ENCODE data around the gene KCTD14. TPM values are rescaled to one million over a fixed set of nuclear protein-coding genes. Genes with fewer than 3 reads are reported as not detected.

The KCTD14 gene
- total RNA-seq, 6 experiments from 2014 or later = 0.17 to 1.5 (median 0.64) TPM

DNA sequence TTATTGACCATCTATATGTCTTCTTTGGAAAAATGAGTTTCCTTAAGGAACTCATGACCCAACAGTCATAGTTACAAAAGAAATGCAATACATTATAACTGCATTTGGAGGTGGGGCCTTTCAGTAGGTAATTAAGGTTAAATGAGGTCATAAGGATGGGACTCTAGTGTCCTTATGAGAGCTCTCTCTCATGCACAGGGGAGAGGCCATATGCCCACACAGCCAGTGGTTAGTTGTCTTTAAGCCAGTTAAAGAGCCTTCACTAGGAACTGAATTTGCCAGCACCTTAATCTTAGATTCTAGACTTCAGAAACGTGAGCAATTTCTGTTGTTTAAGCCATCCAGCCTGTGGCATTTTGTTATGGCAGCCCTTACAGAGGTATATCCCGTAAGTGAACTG, 56.0 kb downstream of the KCTD14 start:
- TF ChIP-seq, protein P1, sequence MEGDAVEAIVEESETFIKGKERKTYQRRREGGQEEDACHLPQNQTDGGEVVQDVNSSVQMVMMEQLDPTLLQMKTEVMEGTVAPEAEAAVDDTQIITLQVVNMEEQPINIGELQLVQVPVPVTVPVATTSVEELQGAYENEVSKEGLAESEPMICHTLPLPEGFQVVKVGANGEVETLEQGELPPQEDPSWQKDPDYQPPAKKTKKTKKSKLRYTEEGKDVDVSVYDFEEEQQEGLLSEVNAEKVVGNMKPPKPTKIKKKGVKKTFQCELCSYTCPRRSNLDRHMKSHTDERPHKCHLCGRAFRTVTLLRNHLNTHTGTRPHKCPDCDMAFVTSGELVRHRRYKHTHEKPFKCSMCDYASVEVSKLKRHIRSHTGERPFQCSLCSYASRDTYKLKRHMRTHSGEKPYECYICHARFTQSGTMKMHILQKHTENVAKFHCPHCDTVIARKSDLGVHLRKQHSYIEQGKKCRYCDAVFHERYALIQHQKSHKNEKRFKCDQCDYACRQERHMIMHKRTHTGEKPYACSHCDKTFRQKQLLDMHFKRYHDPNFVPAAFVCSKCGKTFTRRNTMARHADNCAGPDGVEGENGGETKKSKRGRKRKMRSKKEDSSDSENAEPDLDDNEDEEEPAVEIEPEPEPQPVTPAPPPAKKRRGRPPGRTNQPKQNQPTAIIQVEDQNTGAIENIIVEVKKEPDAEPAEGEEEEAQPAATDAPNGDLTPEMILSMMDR (IDR thresholded peaks at IDR 0.05) = no peak
- Mint-ChIP-seq H3K27ac (no peak overlapping the region), H3K4me1 (ENCODE audit: low read depth) (no peaks in the 10 kb centered on the region), H3K36me3 (ENCODE audit: low read depth) (peaks cover 8% of the 10 kb centered on the region), H3K9me3 (no peaks in the 10 kb centered on the region), H3K27me3 (ENCODE audit: insufficient read depth) (no peaks in the 10 kb centered on the region), H3K4me3 (no peak overlapping the region)
- DNase-seq = no peak

DNA sequence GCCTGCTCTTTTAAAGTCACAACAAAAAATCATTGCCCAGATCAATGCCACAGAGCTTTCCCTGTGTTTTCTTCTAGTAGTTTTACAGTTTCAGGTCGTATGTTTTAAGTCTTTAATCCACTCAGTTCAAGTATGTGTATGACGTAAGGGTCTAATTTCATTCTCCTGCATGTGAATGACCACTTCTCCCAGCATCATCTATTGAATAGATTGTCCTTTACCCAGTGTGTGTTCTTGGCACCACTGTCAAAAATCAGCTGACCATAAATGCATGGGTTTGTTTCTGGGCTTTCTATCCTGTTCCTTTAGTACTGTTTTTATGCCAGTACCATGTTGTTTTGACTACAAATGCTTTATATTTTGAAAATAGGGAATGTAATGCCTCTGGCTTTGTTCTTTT, 56.7 kb downstream of the KCTD14 start:
- DNase-seq = no peak
- no peaks in the 10 kb centered on the region for H3K9me3 Mint-ChIP-seq
- H3K4me3 Mint-ChIP-seq = no peak overlapping the region
- no peak overlapping the region for H3K27ac Mint-ChIP-seq
- H3K36me3 Mint-ChIP-seq (ENCODE audit: low read depth) = peaks cover 8% of the 10 kb centered on the region
- no peaks in the 10 kb centered on the region for H3K27me3 Mint-ChIP-seq (ENCODE audit: insufficient read depth)
- TF ChIP-seq, protein P1 (IDR thresholded peaks at IDR 0.05) = no peak
- no peaks in the 10 kb centered on the region for H3K4me1 Mint-ChIP-seq (ENCODE audit: low read depth)

Other genes with a start within 250 kb of the KCTD14 start
- 10 to 100 TPM; 44.7 to 59.2 (median 55.3) TPM for gene RSF1, start 202.6 kb downstream of the KCTD14 start, total RNA-seq (2021; fragmentation: NEBNext Ultra II Directional; extraction: Animal tissue kit (Norgen Biotek cat#: 25700))
- gene AAMDC, start 202.1 kb downstream of the KCTD14 start, total RNA-seq (2021; fragmentation: NEBNext Ultra II Directional; extraction: Animal tissue kit (Norgen Biotek cat#: 25700)) = 10 to 100 TPM; 33.3 to 48.5 (median 39.5) TPM
- gene INTS4, start 28.6 kb downstream of the KCTD14 start, total RNA-seq (2021; fragmentation: NEBNext Ultra II Directional; extraction: Animal tissue kit (Norgen Biotek cat#: 25700)) = 10 to 100 TPM; 23.8 to 30.1 (median 28.3) TPM
- not detected for gene THRSP, start 40.6 kb upstream of the KCTD14 start, total RNA-seq (2021; fragmentation: NEBNext Ultra II Directional; extraction: Animal tissue kit (Norgen Biotek cat#: 25700))
- 100 to 1,000 TPM; 330 to 476 (median 410) TPM for gene NDUFC2, start 56.6 kb upstream of the KCTD14 start, total RNA-seq (2021; fragmentation: NEBNext Ultra II Directional; extraction: Animal tissue kit (Norgen Biotek cat#: 25700))
- 10 to 100 TPM; 62.0 to 84.0 (median 69.8) TPM for gene ALG8, start 116.3 kb upstream of the KCTD14 start, total RNA-seq (2021; fragmentation: NEBNext Ultra II Directional; extraction: Animal tissue kit (Norgen Biotek cat#: 25700))
- gene KCTD21, start 165.3 kb upstream of the KCTD14 start, total RNA-seq (2021; fragmentation: NEBNext Ultra II Directional; extraction: Animal tissue kit (Norgen Biotek cat#: 25700)) = 10 to 100 TPM; 10.4 to 15.7 (median 12.6) TPM
- 10 to 100 TPM in 1 of 6 experiments, 1 to 10 TPM in 5; 8.5 to 10.6 (median 9.0) TPM for gene USP35, start 165.6 kb upstream of the KCTD14 start, total RNA-seq (2021; fragmentation: NEBNext Ultra II Directional; extraction: Animal tissue kit (Norgen Biotek cat#: 25700))